ENCODE data around the gene NR1D2.

GRCh38 chr3:24018784-24019570 lies 73.9 kb downstream of the NR1D2 start:
- TF ChIP-seq CTCF (conservative IDR thresholded peaks at IDR 0.05; ENCODE audit: low read depth in 2 of 2): no peak
- TF ChIP-seq POLR2AphosphoS5 (IDR thresholded peaks at IDR 0.05; ENCODE audit: low read depth): no peak
- TF ChIP-seq REST (IDR thresholded peaks at IDR 0.05; ENCODE audit: unreplicated experiment): no peak
